ENCODE results near the gene GDF7.

Gene GDF7

GRCh38 chr2:20619624-20620024 is 47.3 kb upstream of the GDF7 start:
- no peak for TF ChIP-seq EZH2phosphoT487 (IDR thresholded peaks at IDR 0.05; ENCODE audit: low read depth)
- TF ChIP-seq CTCF (IDR thresholded peaks at IDR 0.05; ENCODE audit: low read depth, low read length) = no peak
- H3K4me2 ChIP-seq (ENCODE audit: low read length) = no peak overlapping the region

GRCh38 chr2:20620271-20620681 is 46.7 kb upstream of the GDF7 start:
- no peaks in the 10 kb centered on the region for H3K36me3 ChIP-seq (replicated peaks; ENCODE audit: low read depth, low read length)
- TF ChIP-seq CTCF (IDR thresholded peaks at IDR 0.05; ENCODE audit: low read depth, low read length) (no peak), EZH2phosphoT487 (IDR thresholded peaks at IDR 0.05; ENCODE audit: low read depth) (no peak)
- no peak overlapping the region for H3K4me2 ChIP-seq (ENCODE audit: low read length)
- H2AFZ ChIP-seq (ENCODE audit: low read depth, low read length) = no peak overlapping the region
- no peak overlapping the region for H3K27ac ChIP-seq (ENCODE audit: low read length)
- no peaks in the 10 kb centered on the region for H3K4me1 ChIP-seq (ENCODE audit: low read length)
- H3K9me3 ChIP-seq (ENCODE audit: insufficient read depth, low read length) = no peaks in the 10 kb centered on the region
- H3K9ac ChIP-seq (ENCODE audit: low read length) = no peak overlapping the region
- H3K27me3 ChIP-seq (ENCODE audit: low read depth, low read length) = no peaks in the 10 kb centered on the region
- no peak overlapping the region for H3K4me3 ChIP-seq (ENCODE audit: low read length)
- no peaks in the 10 kb centered on the region for H4K20me1 ChIP-seq (ENCODE audit: insufficient read depth, low read length)
- no peaks in the 10 kb centered on the region for H3K79me2 ChIP-seq (ENCODE audit: low read length)

More at GRCh38 chr2:20619624-20620024, 47.3 kb upstream of the GDF7 start:
- no peak overlapping the region for H3K9ac ChIP-seq (ENCODE audit: low read length)
- H2AFZ ChIP-seq (ENCODE audit: low read depth, low read length) = no peak overlapping the region
- H4K20me1 ChIP-seq (ENCODE audit: insufficient read depth, low read length) = no peaks in the 10 kb centered on the region
- peaks cover under 1% of the 10 kb centered on the region for H3K4me1 ChIP-seq (ENCODE audit: low read length)
- H3K79me2 ChIP-seq (ENCODE audit: low read length) = no peaks in the 10 kb centered on the region
- no peaks in the 10 kb centered on the region for H3K9me3 ChIP-seq (ENCODE audit: insufficient read depth, low read length)
- no peak overlapping the region for H3K27ac ChIP-seq (ENCODE audit: low read length)
- no peaks in the 10 kb centered on the region for H3K36me3 ChIP-seq (replicated peaks; ENCODE audit: low read depth, low read length)
- H3K4me3 ChIP-seq (ENCODE audit: low read length) = no peak overlapping the region
- no peaks in the 10 kb centered on the region for H3K27me3 ChIP-seq (ENCODE audit: low read depth, low read length)

GRCh38 chr2:20620696-20621365 is 46.1 kb upstream of the GDF7 start:
- no peak overlapping the region for H2AFZ ChIP-seq (ENCODE audit: low read depth, low read length)
- no peaks in the 10 kb centered on the region for H4K20me1 ChIP-seq (ENCODE audit: insufficient read depth, low read length)
- H3K36me3 ChIP-seq (replicated peaks; ENCODE audit: low read depth, low read length) = no peaks in the 10 kb centered on the region
- no peaks in the 10 kb centered on the region for H3K4me1 ChIP-seq (ENCODE audit: low read length)
- H3K4me2 ChIP-seq (ENCODE audit: low read length) = no peak overlapping the region
- TF ChIP-seq EZH2phosphoT487 (IDR thresholded peaks at IDR 0.05; ENCODE audit: low read depth) (no peak), CTCF (IDR thresholded peaks at IDR 0.05; ENCODE audit: low read depth, low read length) (no peak)
- H3K27ac ChIP-seq (ENCODE audit: low read length) = no peak overlapping the region
- H3K79me2 ChIP-seq (ENCODE audit: low read length) = no peaks in the 10 kb centered on the region
- no peaks in the 10 kb centered on the region for H3K9me3 ChIP-seq (ENCODE audit: insufficient read depth, low read length)
- H3K27me3 ChIP-seq (ENCODE audit: low read depth, low read length) = no peaks in the 10 kb centered on the region
- no peak overlapping the region for H3K9ac ChIP-seq (ENCODE audit: low read length)
- no peak overlapping the region for H3K4me3 ChIP-seq (ENCODE audit: low read length)

GRCh38 chr2:20621366-20622295 is 45.3 kb upstream of the GDF7 start:
- Histone ChIP-seq H3K4me2 (ENCODE audit: low read length) (no peak overlapping the region), H3K4me3 (ENCODE audit: low read length) (no peak overlapping the region), H3K27ac (ENCODE audit: low read length) (no peak overlapping the region), H3K9ac (ENCODE audit: low read length) (no peak overlapping the region), H3K27me3 (ENCODE audit: low read depth, low read length) (no peaks in the 10 kb centered on the region), H3K36me3 (replicated peaks; ENCODE audit: low read depth, low read length) (no peaks in the 10 kb centered on the region), H2AFZ (ENCODE audit: low read depth, low read length) (no peak overlapping the region), H3K79me2 (ENCODE audit: low read length) (no peaks in the 10 kb centered on the region), H3K4me1 (ENCODE audit: low read length) (no peaks in the 10 kb centered on the region), H3K9me3 (ENCODE audit: insufficient read depth, low read length) (no peaks in the 10 kb centered on the region), H4K20me1 (ENCODE audit: insufficient read depth, low read length) (no peaks in the 10 kb centered on the region)
- TF ChIP-seq CTCF (IDR thresholded peaks at IDR 0.05; ENCODE audit: low read depth, low read length) = no peak
- no peak for TF ChIP-seq EZH2phosphoT487 (IDR thresholded peaks at IDR 0.05; ENCODE audit: low read depth)
